ENCODE results near the gene PCNX1. TPM values are rescaled to one million over a fixed set of nuclear protein-coding genes. Genes with fewer than 3 reads are reported as not detected.
A peak's percentile ranks its signal among the peaks of the same experiment; 100 is the strongest.

Gene PCNX1
- total and polyA plus RNA-seq, 12 donors: 4.5 to 66.6 (median 47.7) TPM

DNA sequence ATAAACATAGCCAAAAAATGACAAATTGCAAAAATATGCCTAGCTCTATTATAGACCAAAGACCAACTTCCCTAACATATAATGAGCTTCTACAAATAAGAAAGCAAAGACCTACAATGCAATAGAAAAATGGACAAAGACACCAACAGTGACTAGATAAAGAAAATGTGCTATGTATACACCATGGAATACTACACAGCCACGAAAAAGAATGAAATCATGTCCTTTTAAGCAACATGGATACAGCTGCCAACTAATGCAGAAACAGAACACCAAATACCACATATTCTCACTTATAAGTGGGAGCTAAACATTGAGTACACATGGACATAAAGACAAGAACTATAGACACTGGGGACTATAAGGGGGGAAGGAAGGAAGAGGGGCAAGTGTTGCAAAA is 10.9 kb upstream of the PCNX1 start:
- no peak overlapping the region for H3K27ac ChIP-seq
- no peak for TF ChIP-seq CTCF (IDR thresholded peaks at IDR 0.05)
- H3K9me3 ChIP-seq: no peaks in the 10 kb centered on the region
- H3K27me3 ChIP-seq: no peaks in the 10 kb centered on the region
- intact Hi-C loops (cut with DNase I): loop anchor here in 3 of 10 donors (5.0 to 10.0 kb wide), 3 partner anchors 64 to 74 kb away; no protein-coding TSS in a partner anchor
- peaks cover 0 to 26% (median 5%) of the 10 kb centered on the region in 9 donors for H3K4me1 ChIP-seq
- no peak overlapping the region for H3K4me3 ChIP-seq
- 85 to 86% methylated on average over 1 of the region's 1 CpG for WGBS, 2 donors
- DNase-seq (no peak), ATAC-seq (no peak)
- H3K36me3 ChIP-seq: no peaks in the 10 kb centered on the region

DNA sequence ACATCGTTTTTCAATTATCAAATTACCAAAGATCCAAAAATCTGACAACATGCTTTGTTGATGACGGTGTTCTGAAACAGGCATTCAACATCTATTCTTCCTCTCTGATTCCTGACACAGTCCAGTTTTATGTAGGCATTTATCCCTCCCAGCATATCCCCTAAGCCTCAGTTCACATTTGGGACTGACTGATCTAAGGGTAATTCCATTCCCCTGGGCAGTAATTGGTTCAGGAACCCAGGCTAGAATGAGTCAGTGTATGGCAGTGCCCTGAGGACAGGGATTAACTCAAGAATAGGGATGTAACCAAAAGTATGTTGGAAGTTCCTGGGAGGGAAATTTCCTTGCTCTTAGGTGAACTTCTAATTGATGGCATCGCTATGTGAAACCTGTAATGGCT is 10.3 kb upstream of the PCNX1 start:
- ATAC-seq: no peak
- intact Hi-C loops (cut with DNase I): loop anchor here in 3 of 10 donors (5.0 to 10.0 kb wide), 3 partner anchors 65 to 75 kb away; no protein-coding TSS in a partner anchor
- peaks cover 0 to 27% (median 5%) of the 10 kb centered on the region in 9 donors for H3K4me1 ChIP-seq
- no peaks in the 10 kb centered on the region for H3K36me3 ChIP-seq
- no peaks in the 10 kb centered on the region for H3K27me3 ChIP-seq
- H3K27ac ChIP-seq: no peak overlapping the region
- 98 to 99% methylated on average over 3 of the region's 3 CpGs for WGBS, 2 donors
- no peak for DNase-seq
- H3K4me3 ChIP-seq: no peak overlapping the region
- H3K9me3 ChIP-seq: no peaks in the 10 kb centered on the region
- no peak for TF ChIP-seq CTCF (IDR thresholded peaks at IDR 0.05)

GRCh38 chr14:70897464-70897863 is 9.8 kb upstream of the PCNX1 start:
- Histone ChIP-seq H3K9me3 (no peaks in the 10 kb centered on the region), H3K4me3 (no peak overlapping the region), H3K27ac (no peak overlapping the region), H3K36me3 (no peaks in the 10 kb centered on the region), H3K27me3 (no peaks in the 10 kb centered on the region), H3K4me1 (peaks cover 0 to 27% (median 5%) of the 10 kb centered on the region in 9 donors)
- intact Hi-C loops (cut with DNase I): loop anchor here in 3 of 10 donors (5.0 to 10.0 kb wide), 3 partner anchors 65 to 75 kb away; no protein-coding TSS in a partner anchor
- WGBS, 2 donors: 56 to 71% methylated on average over 2 of the region's 2 CpGs
- no peak for TF ChIP-seq CTCF (IDR thresholded peaks at IDR 0.05)
- ATAC-seq: peak in 3 of 8 donors; percentile 10 to 39 (median 35)
- no peak for DNase-seq

DNA sequence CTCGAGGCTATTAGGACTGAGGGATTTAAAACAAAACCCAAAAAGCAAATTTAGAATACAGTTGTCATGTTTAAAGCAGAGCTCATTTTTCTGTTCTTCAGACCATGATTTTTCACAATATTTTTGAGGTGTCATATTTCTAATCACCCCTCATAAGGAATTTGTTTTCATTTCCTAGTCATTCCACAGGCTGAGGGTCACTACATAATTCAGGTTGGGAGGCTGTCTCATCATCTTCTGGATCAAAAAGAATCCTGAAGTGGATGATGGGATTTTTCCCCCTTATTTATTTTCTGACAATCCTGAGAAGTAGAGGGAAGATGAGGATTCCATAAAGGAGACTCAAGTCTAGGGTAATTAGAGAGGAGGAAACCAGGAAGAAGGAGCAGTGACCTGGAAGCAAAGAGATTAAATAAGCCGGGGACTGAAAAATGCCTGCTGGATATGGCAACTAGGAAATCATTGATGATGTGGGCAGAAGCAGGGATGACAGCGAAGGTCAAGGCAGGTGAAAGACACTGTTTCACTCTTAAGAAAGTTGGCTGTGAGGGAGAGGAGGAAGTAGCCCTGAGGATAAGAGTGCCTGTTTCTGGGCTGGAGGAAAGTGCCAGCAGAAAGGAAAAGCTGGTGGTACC is 9.0 kb upstream of the PCNX1 start:
- Histone ChIP-seq H3K27ac (no peak overlapping the region), H3K9me3 (no peaks in the 10 kb centered on the region), H3K36me3 (no peaks in the 10 kb centered on the region), H3K27me3 (no peaks in the 10 kb centered on the region), H3K4me1 (peaks cover 0 to 27% (median 5%) of the 10 kb centered on the region in 9 donors), H3K4me3 (no peak overlapping the region)
- WGBS, 2 donors: 77 to 79% methylated on average over 3 of the region's 3 CpGs
- no peak for ATAC-seq
- intact Hi-C loops (cut with DNase I): loop anchor here in 3 of 10 donors (5.0 to 10.0 kb wide), 3 partner anchors 66 to 76 kb away; no protein-coding TSS in a partner anchor
- no peak for TF ChIP-seq CTCF (IDR thresholded peaks at IDR 0.05)
- no peak for DNase-seq
